Activated T-helper 17 cell treated with anti-CD3 and anti-CD28 coated beads, Interleukin-2, amount 50 U/mL, for 72 hours (primary cell): Measurements from ENCODE around the gene SOX6. TPM values are rescaled to one million over a fixed set of nuclear protein-coding genes. Genes with fewer than 3 reads are reported as not detected.

Experiments
- ATAC-seq: fragments of 150-1000 bp; cut with Tn5 transposase; replicated peaks from 2 replicates; pipeline ENCODE4 v1.10.0; 2021; ENCODE audit warnings: mild to moderate bottlenecking, moderate library complexity
- H3K27ac Mint-ChIP-seq: one replicate; pipeline ENCODE4 v1.8.0; 2022; ENCODE audit warnings: mixed read lengths
- H3K27me3 Mint-ChIP-seq: one replicate; pipeline ENCODE4 v1.8.0; 2022; ENCODE audit warnings: mixed read lengths
- H3K36me3 Mint-ChIP-seq: one replicate; pipeline ENCODE4 v1.8.0; 2022; ENCODE audit warnings: low read depth, mild to moderate bottlenecking, mixed read lengths
- H3K4me1 Mint-ChIP-seq: one replicate; pipeline ENCODE4 v1.8.0; 2022; ENCODE audit warnings: mixed read lengths
- H3K4me3 Mint-ChIP-seq: one replicate; pipeline ENCODE4 v1.8.0; 2022; ENCODE audit warnings: mild to moderate bottlenecking, mixed read lengths
- H3K9me3 Mint-ChIP-seq: one replicate; pipeline ENCODE4 v1.8.0; 2022; ENCODE audit warnings: mixed read lengths
- total RNA-seq, 2 donors: library from RNA; stranded (reverse); gene quantifications; one replicate each; pipeline ENCODE4 v1.2.3, GENCODE V29; 2022

The SOX6 gene
- total RNA-seq, 2 donors from 2014 or later = 0.11 TPM; not detected in 1

DNA sequence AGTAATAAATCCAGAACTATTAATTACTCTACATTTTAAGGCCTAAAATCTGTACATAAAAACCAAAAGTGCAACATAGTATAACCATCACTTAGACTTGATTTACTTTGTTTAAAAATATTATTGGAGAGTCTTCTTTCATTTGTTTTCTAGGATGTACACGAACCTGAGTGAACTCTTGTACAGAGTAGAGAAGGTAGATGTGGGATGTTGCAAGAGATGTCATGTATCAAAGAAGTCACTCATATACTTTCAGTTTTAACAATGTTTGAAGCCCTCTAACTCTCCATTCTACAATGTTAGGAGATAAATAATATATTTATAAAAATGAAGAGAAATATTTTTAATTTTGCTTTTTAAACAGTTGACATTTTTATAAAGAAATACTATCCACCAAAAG lies 38.6 kb downstream of the SOX6 start:
- no peaks in the 10 kb centered on the region for H3K27me3 Mint-ChIP-seq
- H3K36me3 Mint-ChIP-seq = no peaks in the 10 kb centered on the region
- no peak overlapping the region for H3K27ac Mint-ChIP-seq
- no peak for ATAC-seq
- H3K9me3 Mint-ChIP-seq = no peaks in the 10 kb centered on the region
- H3K4me3 Mint-ChIP-seq = no peak overlapping the region
- no peaks in the 10 kb centered on the region for H3K4me1 Mint-ChIP-seq

- Mint-ChIP-seq H3K4me1 (no peaks in the 10 kb centered on the region), H3K27ac (no peak overlapping the region), H3K4me3 (no peak overlapping the region), H3K36me3 (no peaks in the 10 kb centered on the region), H3K27me3 (no peaks in the 10 kb centered on the region), H3K9me3 (no peaks in the 10 kb centered on the region)
- no peak for ATAC-seq
Observed at GRCh38 chr11:16313846-16314245, 42.5 kb downstream of the SOX6 start.

- no peak for ATAC-seq
- H3K27me3 Mint-ChIP-seq = no peaks in the 10 kb centered on the region
- no peak overlapping the region for H3K4me3 Mint-ChIP-seq
- H3K36me3 Mint-ChIP-seq = no peaks in the 10 kb centered on the region
- H3K4me1 Mint-ChIP-seq = no peaks in the 10 kb centered on the region
- H3K27ac Mint-ChIP-seq = no peak overlapping the region
- H3K9me3 Mint-ChIP-seq = no peaks in the 10 kb centered on the region
Observed at GRCh38 chr11:16312233-16312765, 44.0 kb downstream of the SOX6 start.

DNA sequence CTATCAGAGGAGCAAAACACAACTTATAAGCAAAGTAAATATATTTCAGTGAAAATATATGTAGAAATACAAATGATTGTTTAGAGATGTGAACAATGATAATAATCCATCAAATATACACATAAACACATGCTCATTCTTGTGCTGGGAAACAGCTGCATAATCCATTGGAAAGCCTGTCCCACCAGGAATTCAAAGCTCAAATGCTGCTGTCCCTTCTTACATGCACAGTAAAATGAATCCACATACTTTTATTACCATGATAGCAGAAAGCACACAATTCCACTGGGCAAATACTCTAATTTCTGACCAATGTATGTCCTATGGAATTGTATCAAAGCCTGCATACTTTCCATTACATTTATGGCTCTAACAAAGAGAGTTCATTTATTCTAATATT lies 44.5 kb downstream of the SOX6 start:
- H3K9me3 Mint-ChIP-seq = no peaks in the 10 kb centered on the region
- H3K4me1 Mint-ChIP-seq = no peaks in the 10 kb centered on the region
- no peaks in the 10 kb centered on the region for H3K36me3 Mint-ChIP-seq
- no peak overlapping the region for H3K4me3 Mint-ChIP-seq
- H3K27me3 Mint-ChIP-seq = no peaks in the 10 kb centered on the region
- H3K27ac Mint-ChIP-seq = no peak overlapping the region
- no peak for ATAC-seq

GRCh38 chr11:16310943-16311342 lies 45.4 kb downstream of the SOX6 start:
- Mint-ChIP-seq H3K4me1 (no peaks in the 10 kb centered on the region), H3K4me3 (no peak overlapping the region), H3K36me3 (no peaks in the 10 kb centered on the region), H3K9me3 (no peaks in the 10 kb centered on the region), H3K27me3 (no peaks in the 10 kb centered on the region), H3K27ac (no peak overlapping the region)
- no peak for ATAC-seq

DNA sequence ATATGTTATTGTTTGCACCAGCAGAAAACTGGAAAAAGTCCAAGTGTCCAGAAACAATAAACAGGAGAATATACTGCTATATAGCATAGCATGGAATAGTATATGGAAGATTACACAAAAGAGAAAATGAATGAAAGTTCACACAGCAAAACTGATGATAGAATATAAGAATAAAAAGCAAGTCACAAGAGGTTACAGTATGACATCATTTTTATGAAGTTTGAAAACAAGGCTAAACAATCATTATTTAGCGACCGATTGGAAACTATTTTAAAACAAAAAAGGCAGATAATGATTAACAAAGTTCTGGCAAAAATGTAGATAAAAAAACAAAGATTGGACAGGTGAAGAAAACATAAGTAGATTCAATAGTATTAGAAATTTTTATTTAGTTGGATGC lies 47.1 kb downstream of the SOX6 start:
- H3K4me3 Mint-ChIP-seq = no peak overlapping the region
- H3K9me3 Mint-ChIP-seq = no peaks in the 10 kb centered on the region

DNA sequence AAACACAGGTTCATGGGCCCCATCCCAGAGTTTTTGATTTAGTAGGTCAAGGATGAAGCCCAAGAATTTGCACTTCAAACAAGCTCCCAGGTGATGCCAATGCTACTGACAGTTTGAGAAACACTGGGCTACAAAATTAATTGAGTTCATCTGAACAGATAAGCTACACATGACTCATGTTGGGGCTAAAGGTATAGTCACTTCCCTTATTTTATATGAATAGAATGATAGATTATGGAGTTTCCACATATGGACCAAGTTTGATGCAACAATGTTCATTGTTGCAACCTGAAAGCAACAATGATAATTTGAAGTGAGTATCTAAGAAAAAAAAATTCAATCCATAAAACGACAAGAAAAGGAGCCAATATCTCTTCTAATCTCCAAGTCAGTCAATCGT lies 54.9 kb downstream of the SOX6 start:
- Mint-ChIP-seq H3K4me3 (no peak overlapping the region), H3K36me3 (no peaks in the 10 kb centered on the region), H3K9me3 (peaks cover 4% of the 10 kb centered on the region), H3K27ac (no peak overlapping the region), H3K4me1 (no peaks in the 10 kb centered on the region), H3K27me3 (no peaks in the 10 kb centered on the region)
- ATAC-seq = no peak

More for the DNA sequence above, 47.1 kb downstream of the SOX6 start:
- no peak overlapping the region for H3K27ac Mint-ChIP-seq
- no peaks in the 10 kb centered on the region for H3K27me3 Mint-ChIP-seq
- H3K36me3 Mint-ChIP-seq = no peaks in the 10 kb centered on the region
- H3K4me1 Mint-ChIP-seq = no peaks in the 10 kb centered on the region
- no peak for ATAC-seq

DNA sequence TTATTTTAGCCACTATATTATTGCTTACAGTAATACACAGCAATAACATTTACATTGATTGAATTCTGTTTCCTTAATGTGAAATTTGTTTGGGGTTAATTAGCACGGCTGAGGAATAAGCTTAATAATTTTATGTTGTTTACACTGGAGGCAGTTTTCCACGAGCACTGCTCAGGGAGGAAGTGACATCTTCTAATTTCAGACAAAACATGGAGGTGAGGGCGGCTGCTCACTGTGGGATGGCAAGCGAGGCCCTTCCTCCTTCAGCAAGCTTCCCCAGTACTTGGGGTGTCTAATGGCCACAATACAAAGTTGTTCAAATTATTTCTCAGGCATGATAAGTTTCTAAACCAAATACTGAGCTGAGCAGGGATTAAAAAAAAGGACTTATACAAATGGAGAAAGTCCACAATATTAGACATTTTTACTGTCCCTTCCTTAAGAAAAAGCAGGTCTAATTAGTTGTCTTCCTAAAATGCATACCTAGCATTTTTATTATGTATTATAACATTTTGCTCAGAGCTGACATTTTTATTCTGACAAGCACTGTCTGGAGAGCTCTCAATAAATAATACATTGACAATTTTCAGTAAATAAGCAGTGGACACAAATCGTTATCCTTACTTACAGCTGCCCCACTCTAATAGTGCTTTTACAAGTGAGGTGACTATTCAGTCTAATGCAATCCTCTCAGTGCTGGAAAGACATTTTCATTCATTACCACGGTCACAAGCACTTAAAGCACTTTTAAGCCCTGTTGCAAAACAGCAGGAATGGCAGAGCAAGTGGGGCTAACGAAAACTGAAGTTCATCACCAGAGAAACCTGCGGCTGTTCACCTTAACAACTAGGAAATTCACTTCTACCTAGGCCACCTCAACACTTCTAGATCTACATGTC lies 56.2 kb downstream of the SOX6 start:
- ATAC-seq = no peak
- Mint-ChIP-seq H3K36me3 (no peaks in the 10 kb centered on the region), H3K27ac (no peak overlapping the region), H3K9me3 (peaks cover 8% of the 10 kb centered on the region), H3K4me1 (no peaks in the 10 kb centered on the region), H3K4me3 (no peak overlapping the region), H3K27me3 (no peaks in the 10 kb centered on the region)

DNA sequence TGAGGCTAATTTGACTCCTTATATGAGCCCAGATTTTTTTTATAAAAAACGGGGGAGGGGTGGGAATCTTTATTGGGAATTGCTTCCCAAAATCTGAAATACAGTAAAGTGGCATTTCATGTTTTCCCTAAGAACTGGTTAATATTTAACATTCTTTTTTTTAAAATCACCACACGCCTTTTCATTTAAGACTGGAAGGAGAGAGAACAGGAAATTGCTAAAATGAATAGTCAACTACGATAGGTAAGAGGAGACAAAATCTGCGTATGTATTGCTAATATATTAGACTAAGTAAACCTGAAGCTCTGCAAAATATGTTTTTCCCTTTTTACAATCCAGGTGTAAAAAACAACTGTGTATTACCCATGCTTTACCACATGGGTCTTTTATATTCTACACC lies 57.0 kb downstream of the SOX6 start:
- H3K27ac Mint-ChIP-seq = no peak overlapping the region
- H3K27me3 Mint-ChIP-seq = no peaks in the 10 kb centered on the region
- peaks cover 8% of the 10 kb centered on the region for H3K9me3 Mint-ChIP-seq
- no peaks in the 10 kb centered on the region for H3K4me1 Mint-ChIP-seq
- H3K36me3 Mint-ChIP-seq = no peaks in the 10 kb centered on the region
- ATAC-seq = no peak
- H3K4me3 Mint-ChIP-seq = no peak overlapping the region

- Mint-ChIP-seq H3K4me1 (no peaks in the 10 kb centered on the region), H3K9me3 (peaks cover 4% of the 10 kb centered on the region), H3K36me3 (no peaks in the 10 kb centered on the region), H3K4me3 (no peak overlapping the region), H3K27ac (no peak overlapping the region), H3K27me3 (no peaks in the 10 kb centered on the region)
- ATAC-seq = no peak
Observed at GRCh38 chr11:16297332-16297731, 59.0 kb downstream of the SOX6 start.

- peaks cover 4% of the 10 kb centered on the region for H3K9me3 Mint-ChIP-seq
- no peak for ATAC-seq
- no peaks in the 10 kb centered on the region for H3K4me1 Mint-ChIP-seq
- H3K27ac Mint-ChIP-seq = no peak overlapping the region
- H3K27me3 Mint-ChIP-seq = no peaks in the 10 kb centered on the region
- no peak overlapping the region for H3K4me3 Mint-ChIP-seq
- no peaks in the 10 kb centered on the region for H3K36me3 Mint-ChIP-seq
Observed at GRCh38 chr11:16296273-16296672, 60.1 kb downstream of the SOX6 start.

GRCh38 chr11:16295592-16295991 lies 60.8 kb downstream of the SOX6 start:
- no peaks in the 10 kb centered on the region for H3K4me1 Mint-ChIP-seq
- no peak overlapping the region for H3K27ac Mint-ChIP-seq
- no peak overlapping the region for H3K4me3 Mint-ChIP-seq
- no peak for ATAC-seq
- no peaks in the 10 kb centered on the region for H3K36me3 Mint-ChIP-seq
- H3K27me3 Mint-ChIP-seq = no peaks in the 10 kb centered on the region
- peaks cover 4% of the 10 kb centered on the region for H3K9me3 Mint-ChIP-seq

- H3K9me3 Mint-ChIP-seq = peaks cover 4% of the 10 kb centered on the region
- H3K36me3 Mint-ChIP-seq = no peaks in the 10 kb centered on the region
- no peaks in the 10 kb centered on the region for H3K4me1 Mint-ChIP-seq
- ATAC-seq = no peak
- H3K27ac Mint-ChIP-seq = no peak overlapping the region
- no peaks in the 10 kb centered on the region for H3K27me3 Mint-ChIP-seq
- H3K4me3 Mint-ChIP-seq = no peak overlapping the region
Observed at GRCh38 chr11:16293204-16293681, 63.1 kb downstream of the SOX6 start.

- Mint-ChIP-seq H3K9me3 (peaks cover 5% of the 10 kb centered on the region), H3K4me3 (no peak overlapping the region), H3K4me1 (no peaks in the 10 kb centered on the region), H3K27ac (no peak overlapping the region), H3K36me3 (no peaks in the 10 kb centered on the region), H3K27me3 (no peaks in the 10 kb centered on the region)
- ATAC-seq = no peak
Observed at GRCh38 chr11:16292167-16292859, 64.0 kb downstream of the SOX6 start.

- peaks cover 8% of the 10 kb centered on the region for H3K9me3 Mint-ChIP-seq
- H3K27ac Mint-ChIP-seq = no peak overlapping the region
- no peak for ATAC-seq
- no peak overlapping the region for H3K4me3 Mint-ChIP-seq
- H3K36me3 Mint-ChIP-seq = no peaks in the 10 kb centered on the region
- H3K4me1 Mint-ChIP-seq = no peaks in the 10 kb centered on the region
- no peaks in the 10 kb centered on the region for H3K27me3 Mint-ChIP-seq
Observed at GRCh38 chr11:16291729-16292128, 64.6 kb downstream of the SOX6 start.
